HG03439 (cell line): ENCODE results near the gene ATXN1.

ENCODE experiments used
- ATAC-seq: cut with Tn5 transposase; IDR thresholded peaks from one replicate; pipeline ENCODE4 v1.9.1; 2021; ENCODE audit warnings: mild to moderate bottlenecking, moderate library complexity; ENCODE audit not compliant: unreplicated experiment

Gene ATXN1

DNA sequence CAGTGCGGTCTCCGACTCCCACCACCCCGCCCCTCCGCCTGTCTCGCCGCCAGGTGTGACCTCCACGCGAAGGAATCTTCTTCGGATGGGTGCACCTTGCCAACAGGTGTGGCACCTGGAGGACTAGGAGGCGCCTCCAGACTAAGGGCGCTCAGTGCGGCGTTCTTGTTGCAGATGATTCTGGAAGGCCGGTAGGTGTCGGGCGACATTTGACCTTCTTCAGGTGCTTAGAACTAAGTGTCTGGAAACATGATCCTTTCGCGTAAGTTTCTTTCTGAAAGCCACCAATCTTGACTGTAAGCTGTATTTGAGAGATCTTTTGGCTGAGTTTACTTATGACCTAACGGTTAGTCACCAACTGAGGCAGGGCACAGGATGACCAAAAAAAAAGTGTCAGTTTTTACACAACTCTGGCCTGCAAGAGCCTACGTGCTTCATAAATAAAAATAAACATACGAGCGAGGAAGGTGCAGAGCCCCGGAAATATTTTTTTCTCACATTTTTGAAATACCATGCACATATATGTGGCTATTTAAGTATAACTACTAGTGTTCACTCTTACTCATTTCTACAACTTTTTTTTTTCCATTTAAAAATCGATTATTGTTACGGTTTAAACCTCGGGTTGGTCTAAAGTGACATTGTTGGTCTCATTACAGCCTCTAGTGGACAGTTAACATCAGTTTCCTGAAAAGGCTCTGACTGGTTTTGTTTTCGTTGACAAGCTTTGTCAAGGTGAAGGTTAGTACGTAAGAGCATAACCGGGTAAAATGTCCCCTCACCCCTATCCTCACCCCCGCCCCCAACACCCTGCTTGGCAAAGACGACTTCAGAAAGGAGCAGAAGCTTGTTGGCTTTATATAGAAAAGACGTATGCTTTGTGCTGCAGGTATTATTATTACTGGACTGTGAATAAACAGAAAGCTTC is 1.6 kb upstream of the ATXN1 start:
- peak; percentile 38 for ATAC-seq

DNA sequence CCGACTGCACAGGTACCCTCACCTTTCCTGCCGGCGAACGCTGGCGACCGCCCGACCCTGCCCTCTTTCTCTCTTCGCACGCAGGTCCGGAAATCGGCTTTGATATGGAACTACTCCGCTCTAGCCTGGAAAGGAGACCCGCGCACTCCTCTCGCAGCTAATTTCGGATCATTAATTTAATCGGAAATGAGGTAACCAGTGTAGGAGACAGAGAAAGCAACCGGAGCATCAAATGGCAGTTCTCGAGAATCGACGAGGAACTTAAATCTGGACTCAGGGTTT is 949 bp upstream of the ATXN1 start:
- ATAC-seq: peak; percentile 9

- ATAC-seq: peak; percentile 46
These were observed 409 bp upstream of the ATXN1 start for GRCh38 chr6:16761471-16762267.

GRCh38 chr6:16759646-16760515 is 1.4 kb downstream of the ATXN1 start:
- ATAC-seq: no peak

DNA sequence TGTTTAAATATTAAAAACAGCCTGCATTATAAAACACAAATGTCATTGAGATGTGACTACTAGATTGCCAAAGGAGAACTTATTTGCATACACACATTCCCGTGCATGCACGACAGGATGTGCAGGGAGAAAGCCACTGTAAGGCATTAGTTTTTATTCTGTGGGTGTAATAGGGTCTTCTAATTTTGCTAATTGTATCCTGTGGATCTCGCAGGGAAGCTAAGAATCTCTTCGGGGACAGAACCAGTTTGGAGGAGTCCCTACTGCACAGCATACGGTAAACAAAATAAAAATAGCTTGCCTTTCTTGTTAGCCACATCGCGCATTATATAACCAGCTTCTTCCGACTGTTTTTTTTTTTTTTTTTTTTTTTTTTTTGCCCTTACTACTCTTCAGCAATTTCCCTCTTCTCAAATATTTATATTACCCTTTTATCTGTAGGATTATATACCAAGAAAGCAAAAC is 2.0 kb downstream of the ATXN1 start:
- ATAC-seq: no peak

DNA sequence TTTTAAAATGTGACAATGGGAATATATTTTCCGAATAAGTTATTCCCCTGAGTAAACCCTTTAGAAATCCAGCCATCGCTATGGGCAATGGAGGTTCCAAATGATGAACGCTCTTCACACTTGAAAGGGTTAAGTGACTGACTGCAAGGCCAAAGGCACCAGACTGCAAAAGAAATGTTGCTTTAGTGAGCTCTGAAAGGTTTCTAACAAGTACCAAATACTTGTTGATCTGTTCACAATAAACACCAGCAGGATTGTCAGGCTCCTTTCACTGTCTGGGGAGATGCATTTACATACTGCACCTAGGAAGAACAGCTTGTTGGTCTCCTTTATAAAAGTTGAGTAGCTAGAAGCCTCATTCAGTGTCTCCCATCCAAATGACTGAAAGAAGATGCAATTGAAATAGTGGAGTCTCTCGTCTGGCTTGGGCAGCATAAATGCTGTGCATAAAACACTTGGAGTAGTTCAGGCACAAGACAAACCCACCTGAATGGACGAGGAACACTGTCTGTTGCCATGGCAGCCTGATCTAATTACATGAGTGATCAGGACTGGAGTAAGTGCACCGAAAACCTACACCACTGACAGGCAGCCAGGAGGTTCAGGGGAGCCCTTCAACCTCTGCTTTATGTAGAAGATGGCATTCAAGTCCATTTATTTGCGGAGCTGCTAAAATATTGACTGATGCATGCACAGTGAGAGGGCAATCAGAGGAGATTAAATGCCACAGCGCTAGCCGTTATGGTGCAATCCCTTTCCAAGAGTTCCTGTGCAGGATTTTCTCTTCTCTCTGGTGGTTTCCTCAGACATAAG is 2.9 kb downstream of the ATXN1 start:
- no peak for ATAC-seq

- ATAC-seq: no peak
These were observed 3.9 kb downstream of the ATXN1 start for GRCh38 chr6:16757332-16757731.

GRCh38 chr6:16756660-16757255 is 4.5 kb downstream of the ATXN1 start:
- ATAC-seq: no peak

DNA sequence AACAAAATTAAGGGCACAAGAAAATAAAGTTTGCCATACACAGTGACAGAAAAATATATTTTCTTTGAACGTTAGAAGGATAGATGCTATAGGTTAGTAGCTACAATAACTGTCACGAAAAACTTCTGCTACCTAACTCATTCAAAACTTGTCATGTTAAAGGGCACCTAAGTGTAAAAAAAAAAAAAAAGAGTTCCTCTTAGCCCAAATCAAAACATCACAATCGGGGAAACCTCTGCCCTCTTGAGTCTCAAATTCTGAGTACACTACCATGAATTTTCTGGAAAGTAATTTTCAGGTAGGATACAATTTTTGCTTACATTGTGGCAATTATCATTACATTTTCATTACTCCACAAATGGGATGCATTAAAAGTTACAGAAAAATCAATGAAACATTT is 5.7 kb downstream of the ATXN1 start:
- ATAC-seq: no peak

DNA sequence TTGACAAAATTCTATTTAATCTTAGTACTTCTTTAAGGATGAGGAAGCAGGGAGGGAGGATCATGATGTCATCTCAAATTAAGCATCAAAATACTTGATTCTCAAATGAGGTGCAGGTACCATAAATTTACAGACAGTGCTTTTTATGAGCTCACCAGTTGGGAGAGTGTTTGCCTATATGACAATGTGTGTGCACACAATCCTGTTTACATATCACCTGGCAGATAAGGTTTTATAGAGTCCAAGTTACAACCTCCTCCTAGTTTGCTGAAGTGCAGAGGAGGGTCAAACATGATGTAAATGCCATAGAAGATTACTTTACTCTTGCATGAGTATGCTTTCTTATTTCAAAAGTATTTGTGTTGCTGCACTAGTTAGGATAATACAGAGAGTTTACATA is 6.4 kb downstream of the ATXN1 start:
- no peak for ATAC-seq

GRCh38 chr6:16754274-16754673 is 7.0 kb downstream of the ATXN1 start:
- no peak for ATAC-seq

GRCh38 chr6:16753341-16753740 is 7.9 kb downstream of the ATXN1 start:
- ATAC-seq: no peak

DNA sequence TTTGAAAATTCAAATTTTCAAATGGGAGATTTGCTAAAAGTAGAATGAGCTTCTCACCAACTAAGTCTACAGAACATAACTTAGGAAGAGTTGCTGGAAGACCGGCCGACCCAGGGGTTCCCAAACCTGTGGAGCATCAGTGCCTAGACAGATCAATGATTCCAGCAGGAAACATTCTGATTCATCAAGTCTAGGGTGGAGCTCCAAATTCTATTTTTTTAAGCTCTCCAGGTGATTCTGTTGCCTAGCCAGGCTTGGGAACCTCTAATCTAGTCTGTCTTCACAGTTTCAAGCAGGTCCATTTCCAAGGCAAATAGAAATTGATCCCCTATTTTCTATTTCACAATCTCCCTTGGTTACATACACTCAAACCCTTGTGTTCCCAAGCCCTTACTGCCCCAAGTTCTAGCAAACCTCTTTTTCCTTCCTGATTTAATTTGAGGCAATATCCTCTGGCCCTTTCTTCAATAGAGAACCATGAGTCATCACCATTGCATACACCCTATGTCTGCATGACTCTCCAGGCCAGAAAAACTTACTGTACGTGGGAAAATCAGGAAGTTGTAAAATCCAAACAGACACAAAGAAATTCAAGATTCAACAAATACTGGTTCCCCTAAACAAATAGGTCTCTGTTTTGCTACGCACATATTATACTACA is 8.9 kb downstream of the ATXN1 start:
- no peak for ATAC-seq

- no peak for ATAC-seq
These were observed 9.9 kb downstream of the ATXN1 start for GRCh38 chr6:16751251-16751946.

DNA sequence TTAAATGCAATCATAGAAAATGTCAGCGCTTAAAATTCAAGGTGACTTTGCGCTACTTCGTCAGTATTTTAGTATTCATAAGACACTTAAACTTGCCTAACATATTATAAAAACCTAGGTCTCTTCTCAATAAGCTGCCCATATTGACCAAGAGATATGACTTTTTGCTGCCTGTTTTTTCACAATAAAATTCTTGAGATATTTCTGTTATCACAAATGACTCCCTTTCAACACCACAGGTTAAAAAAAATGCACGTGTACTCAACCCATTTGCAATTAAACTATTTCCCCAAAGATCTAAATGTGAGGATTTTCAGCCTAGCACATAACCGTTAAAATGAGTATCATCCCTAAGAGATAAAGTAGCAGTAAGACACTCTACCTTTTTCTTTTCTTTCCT is 10.7 kb downstream of the ATXN1 start:
- no peak for ATAC-seq

- no peak for ATAC-seq
These were observed 11.5 kb downstream of the ATXN1 start for GRCh38 chr6:16749516-16750485.

GRCh38 chr6:16748025-16748319 is 13.3 kb downstream of the ATXN1 start:
- ATAC-seq: no peak
